ENCODE measurements around the gene ALLC.

ALLC gene

DNA sequence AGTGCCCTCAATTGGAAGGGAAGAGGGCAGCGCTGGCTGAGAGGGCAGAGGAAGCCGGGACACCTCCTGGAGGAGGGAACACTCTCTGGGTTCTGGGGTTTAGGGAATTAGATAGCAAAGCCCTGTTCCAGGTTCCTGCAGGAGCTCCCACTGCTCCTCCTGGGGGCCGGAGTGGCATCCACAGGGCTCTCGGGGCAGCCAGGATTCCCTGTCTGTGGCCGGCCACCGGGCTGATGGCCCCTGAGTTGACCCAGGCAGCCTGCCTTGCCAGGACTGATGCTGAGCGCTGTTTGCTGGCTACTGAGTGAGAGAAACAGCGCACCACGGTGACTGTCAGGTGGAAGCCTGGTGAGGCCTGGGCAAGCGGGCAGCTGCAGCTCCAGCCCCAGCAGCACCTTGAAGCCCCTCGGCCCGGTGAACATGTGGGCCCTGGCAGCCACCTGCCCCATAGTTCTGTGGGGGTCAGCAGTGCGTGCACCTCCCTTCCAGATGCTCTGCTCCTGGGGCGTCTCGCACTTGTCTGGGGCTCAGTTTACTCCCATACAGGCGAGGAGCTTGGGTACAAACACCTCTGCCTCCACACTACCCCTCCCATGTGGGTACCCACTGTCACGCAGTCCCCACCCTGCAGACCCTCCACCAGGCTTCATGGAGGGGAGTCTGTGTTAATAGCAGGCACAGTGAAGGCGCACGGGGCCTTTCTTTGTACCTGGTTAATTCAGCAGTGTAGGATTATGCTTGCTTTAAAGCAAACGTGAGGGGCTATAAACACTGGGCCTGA is 7.7 kb upstream of the ALLC start:
- no peaks in the 10 kb centered on the region for H3K9me3 ChIP-seq (ENCODE audit: insufficient read depth, low read depth, low read length)
- H3K27ac ChIP-seq (ENCODE audit: low read depth, low read length): no peak overlapping the region
- 87% methylated on average over 20 of the region's 20 CpGs for WGBS
- no peaks in the 10 kb centered on the region for H3K36me3 ChIP-seq (ENCODE audit: insufficient read depth, low read length)
- H3K27me3 ChIP-seq (ENCODE audit: insufficient read depth, low read length): no peaks in the 10 kb centered on the region
- H3K4me3 ChIP-seq (ENCODE audit: low read length): no peak overlapping the region
- no peaks in the 10 kb centered on the region; the same call in 1 of the 2 replicates for H3K4me1 ChIP-seq (ENCODE audit: insufficient read depth, low read length)
- H3K9ac ChIP-seq (ENCODE audit: low read depth, low read length): no peak overlapping the region

DNA sequence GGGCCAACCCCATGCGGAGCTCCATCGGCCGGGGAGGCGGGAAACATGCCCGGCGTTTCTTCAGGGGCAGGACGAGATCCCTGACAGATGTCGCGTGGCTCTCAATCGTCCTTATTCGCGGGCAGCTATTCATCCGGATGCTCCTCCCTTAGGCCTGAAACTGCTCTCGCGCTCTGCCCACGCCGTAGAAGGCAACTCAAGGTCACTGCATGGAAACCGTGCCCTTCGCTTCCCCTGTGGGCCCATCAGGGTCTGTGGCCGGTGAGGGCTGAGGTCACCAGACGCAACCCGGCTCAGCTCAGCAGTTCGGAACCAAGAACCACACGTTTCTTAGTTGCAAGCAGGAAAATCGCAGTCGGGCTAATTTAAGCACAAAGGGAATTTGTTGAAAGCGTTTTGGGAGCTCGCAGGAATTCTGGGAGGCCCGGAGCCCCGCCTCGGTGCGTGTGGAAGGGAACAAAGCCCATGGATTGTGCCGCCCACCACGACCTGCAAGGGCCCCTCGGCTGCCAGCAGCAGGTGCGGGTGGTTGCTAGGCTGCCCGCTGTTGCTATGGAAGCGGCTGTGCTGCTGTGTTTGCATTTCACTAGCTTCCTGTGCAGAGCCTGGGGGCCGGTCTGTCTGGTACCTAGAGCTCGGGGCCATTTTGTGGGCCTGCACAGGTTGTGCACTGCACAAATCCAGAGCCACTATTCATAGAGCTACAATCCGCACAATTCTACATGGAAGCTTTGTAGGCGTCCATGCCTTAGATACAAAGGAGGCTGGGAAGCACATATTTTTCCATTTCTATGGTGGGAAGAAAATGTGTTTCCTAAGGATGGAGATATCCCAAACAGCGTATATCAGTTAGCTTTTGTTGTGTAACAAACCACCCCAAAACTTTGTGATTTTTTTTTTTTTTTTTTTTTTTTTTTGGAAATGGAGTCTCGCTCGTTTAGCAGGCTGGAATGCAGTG is 6.0 kb upstream of the ALLC start:
- Histone ChIP-seq H3K27ac (ENCODE audit: low read depth, low read length) (peak overlapping the region; percentile 91), H3K9ac (ENCODE audit: low read depth, low read length) (peak overlapping the region; percentile 86)
- WGBS: 14% methylated on average over 45 of the region's 45 CpGs

DNA sequence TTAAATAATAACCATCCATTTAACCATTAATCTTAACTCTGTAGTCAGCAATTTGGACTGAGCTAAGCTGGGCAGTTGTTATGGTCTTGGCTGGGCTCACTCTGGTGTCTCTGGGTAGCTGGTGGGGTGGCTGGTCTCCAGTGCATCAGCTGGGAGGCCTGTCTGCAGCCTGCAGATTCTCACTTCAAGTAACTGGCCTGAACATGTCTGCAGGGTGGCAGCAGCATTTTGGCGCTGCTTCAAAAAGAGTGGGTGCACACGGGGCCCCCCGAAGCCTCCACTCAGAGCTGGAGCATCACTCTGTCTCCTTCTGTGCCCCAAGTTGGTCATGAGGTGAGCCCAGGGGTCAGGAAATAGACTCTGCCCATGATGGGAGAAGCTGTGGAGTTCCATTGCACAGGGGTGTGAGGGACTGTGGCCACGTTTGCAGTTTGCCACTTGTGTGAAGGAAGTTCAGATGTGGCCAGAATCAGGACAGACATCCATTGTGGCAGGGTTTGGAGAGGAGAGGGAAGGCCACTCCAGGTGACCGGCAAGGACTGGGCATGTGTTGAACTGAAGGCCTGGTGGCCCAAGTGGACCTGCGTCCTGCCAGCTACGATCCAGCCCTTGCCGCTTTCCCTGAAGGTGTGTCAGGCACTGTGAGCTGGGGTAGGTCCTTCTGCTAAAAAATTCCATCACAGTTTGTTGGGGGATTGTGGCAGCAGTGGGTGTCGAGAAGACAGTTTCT is 4.9 kb upstream of the ALLC start:
- Histone ChIP-seq H3K4me3 (ENCODE audit: low read length) (no peak overlapping the region), H3K9ac (ENCODE audit: low read depth, low read length) (no peak overlapping the region), H3K9me3 (ENCODE audit: insufficient read depth, low read depth, low read length) (no peaks in the 10 kb centered on the region), H3K36me3 (ENCODE audit: insufficient read depth, low read length) (no peaks in the 10 kb centered on the region), H3K4me1 (ENCODE audit: insufficient read depth, low read length) (peaks cover 6% of the 10 kb centered on the region), H3K27ac (ENCODE audit: low read depth, low read length) (no peak overlapping the region), H3K27me3 (ENCODE audit: insufficient read depth, low read length) (no peaks in the 10 kb centered on the region)
- 93% methylated on average over 9 of the region's 9 CpGs for WGBS

More for the DNA sequence above, 6.0 kb upstream of the ALLC start:
- Histone ChIP-seq H3K9me3 (ENCODE audit: insufficient read depth, low read depth, low read length) (no peaks in the 10 kb centered on the region), H3K27me3 (ENCODE audit: insufficient read depth, low read length) (no peaks in the 10 kb centered on the region), H3K36me3 (ENCODE audit: insufficient read depth, low read length) (no peaks in the 10 kb centered on the region), H3K4me1 (ENCODE audit: insufficient read depth, low read length) (no peaks in the 10 kb centered on the region; the same call in none of the 2 replicates), H3K4me3 (ENCODE audit: low read length) (peak overlapping the region; percentile 49)

DNA sequence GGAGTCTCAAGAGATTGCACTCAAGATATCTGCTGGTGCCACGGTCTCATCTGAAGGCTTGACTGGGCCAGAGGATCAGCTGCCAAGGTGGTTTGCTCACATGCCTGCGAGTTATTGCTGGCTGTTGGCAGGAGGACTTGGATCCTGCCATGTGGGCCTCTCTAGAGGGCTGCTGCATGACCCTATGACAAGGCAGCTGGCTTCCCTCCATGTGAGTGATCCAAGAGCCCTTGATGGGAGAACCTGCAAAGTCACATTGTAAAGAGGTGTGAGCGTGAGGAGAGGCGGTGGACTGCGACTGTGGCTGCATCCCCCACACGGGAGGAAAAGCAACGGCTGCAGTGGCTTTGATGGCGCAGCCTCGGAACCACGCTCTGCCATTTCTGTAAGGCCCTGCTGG is 4.0 kb upstream of the ALLC start:
- Histone ChIP-seq H3K27ac (ENCODE audit: low read depth, low read length) (no peak overlapping the region), H3K9ac (ENCODE audit: low read depth, low read length) (no peak overlapping the region), H3K36me3 (ENCODE audit: insufficient read depth, low read length) (no peaks in the 10 kb centered on the region), H3K27me3 (ENCODE audit: insufficient read depth, low read length) (no peaks in the 10 kb centered on the region), H3K4me1 (ENCODE audit: insufficient read depth, low read length) (peaks cover 6% of the 10 kb centered on the region), H3K4me3 (ENCODE audit: low read length) (no peak overlapping the region), H3K9me3 (ENCODE audit: insufficient read depth, low read depth, low read length) (no peaks in the 10 kb centered on the region)
- 88% methylated on average over 10 of the region's 10 CpGs for WGBS

DNA sequence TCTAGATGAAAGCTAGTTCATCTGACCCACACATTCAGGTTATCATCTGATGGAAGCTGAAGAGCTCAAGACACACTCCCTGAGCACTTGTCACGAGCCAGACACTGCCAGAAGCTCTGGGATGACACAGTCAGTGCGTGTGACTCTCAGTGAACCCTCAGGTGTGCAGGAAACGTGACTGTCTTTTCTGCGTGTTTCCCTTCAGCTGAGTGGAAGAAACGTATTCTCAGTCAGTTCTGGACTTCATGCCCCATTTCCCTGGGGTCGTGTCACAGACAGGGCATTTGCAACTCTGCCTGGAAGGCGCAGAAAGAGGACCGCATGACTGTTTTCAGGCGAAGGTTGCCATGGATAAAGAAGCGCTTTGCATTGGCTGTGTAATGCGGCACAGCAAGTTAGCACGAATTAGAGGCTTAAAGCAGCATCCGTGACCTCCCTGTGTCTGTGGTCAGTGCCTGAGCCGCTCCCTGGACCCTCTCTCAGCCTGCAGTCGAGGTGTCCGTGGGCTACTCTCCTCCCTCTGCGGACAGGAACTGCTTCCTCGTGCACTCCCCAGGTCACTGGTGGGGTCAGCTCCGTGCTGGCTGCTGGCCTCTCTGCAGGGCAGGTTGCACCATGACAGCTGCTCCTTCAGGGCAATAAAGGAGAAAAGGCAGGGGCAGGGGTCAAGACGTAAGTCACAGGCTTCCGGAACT is 3.3 kb upstream of the ALLC start:
- H3K27ac ChIP-seq (ENCODE audit: low read depth, low read length): no peak overlapping the region
- H3K4me3 ChIP-seq (ENCODE audit: low read length): no peak overlapping the region
- H3K36me3 ChIP-seq (ENCODE audit: insufficient read depth, low read length): no peaks in the 10 kb centered on the region
- no peaks in the 10 kb centered on the region for H3K27me3 ChIP-seq (ENCODE audit: insufficient read depth, low read length)
- 90% methylated on average over 21 of the region's 21 CpGs for WGBS
- H3K4me1 ChIP-seq (ENCODE audit: insufficient read depth, low read length): peaks cover 9% of the 10 kb centered on the region
- no peaks in the 10 kb centered on the region for H3K9me3 ChIP-seq (ENCODE audit: insufficient read depth, low read depth, low read length)
- H3K9ac ChIP-seq (ENCODE audit: low read depth, low read length): no peak overlapping the region

DNA sequence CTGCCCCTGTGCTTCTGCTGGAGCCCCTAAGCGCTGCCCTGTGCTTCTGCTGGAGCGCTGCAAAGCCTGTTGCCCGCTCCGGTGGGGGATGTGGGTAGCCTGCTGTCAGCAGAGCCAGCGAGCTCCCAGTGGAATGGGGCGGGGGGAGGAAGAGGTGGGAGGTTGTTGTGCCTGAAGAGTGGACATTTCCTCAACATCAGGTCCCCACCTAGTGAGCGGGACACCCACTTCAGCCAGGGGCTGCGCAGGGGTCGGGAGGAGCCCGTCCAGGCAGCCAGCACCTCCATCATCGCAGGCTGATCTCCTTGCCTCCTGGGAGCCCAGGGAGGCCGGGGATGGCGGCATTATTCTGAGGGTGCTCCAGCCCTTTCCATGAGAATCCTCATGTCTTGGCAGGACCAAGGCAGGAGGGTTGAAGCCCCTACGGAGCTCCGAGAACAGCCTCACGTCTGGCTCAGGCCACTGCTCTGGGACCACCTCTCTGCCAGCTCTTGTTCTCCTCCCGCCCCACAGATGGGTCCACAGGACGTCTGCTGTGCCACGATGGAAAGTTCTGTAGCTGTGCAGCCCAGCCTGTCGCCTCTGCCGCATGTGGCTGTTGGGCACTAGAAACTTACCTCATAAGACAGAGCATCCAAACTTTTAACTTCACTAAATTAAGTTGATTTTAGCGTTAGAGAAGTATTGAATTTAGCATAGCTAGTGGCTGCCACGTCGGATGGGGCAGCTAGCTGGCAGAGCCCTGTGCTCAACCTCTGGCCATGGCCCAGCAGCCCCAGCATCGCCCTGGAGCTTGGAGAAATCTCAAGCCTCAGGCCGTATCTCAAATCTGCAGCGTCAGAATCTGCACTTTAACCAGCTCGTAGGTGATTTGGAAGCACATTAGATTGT is 1.9 kb upstream of the ALLC start:
- no peak overlapping the region for H3K9ac ChIP-seq (ENCODE audit: low read depth, low read length)
- H3K4me1 ChIP-seq (ENCODE audit: insufficient read depth, low read length): peaks cover 9% of the 10 kb centered on the region
- WGBS: 90% methylated on average over 28 of the region's 28 CpGs
- H3K9me3 ChIP-seq (ENCODE audit: insufficient read depth, low read depth, low read length): no peaks in the 10 kb centered on the region
- H3K27ac ChIP-seq (ENCODE audit: low read depth, low read length): no peak overlapping the region
- H3K4me3 ChIP-seq (ENCODE audit: low read length): no peak overlapping the region
- H3K27me3 ChIP-seq (ENCODE audit: insufficient read depth, low read length): no peaks in the 10 kb centered on the region
- H3K36me3 ChIP-seq (ENCODE audit: insufficient read depth, low read length): no peaks in the 10 kb centered on the region

DNA sequence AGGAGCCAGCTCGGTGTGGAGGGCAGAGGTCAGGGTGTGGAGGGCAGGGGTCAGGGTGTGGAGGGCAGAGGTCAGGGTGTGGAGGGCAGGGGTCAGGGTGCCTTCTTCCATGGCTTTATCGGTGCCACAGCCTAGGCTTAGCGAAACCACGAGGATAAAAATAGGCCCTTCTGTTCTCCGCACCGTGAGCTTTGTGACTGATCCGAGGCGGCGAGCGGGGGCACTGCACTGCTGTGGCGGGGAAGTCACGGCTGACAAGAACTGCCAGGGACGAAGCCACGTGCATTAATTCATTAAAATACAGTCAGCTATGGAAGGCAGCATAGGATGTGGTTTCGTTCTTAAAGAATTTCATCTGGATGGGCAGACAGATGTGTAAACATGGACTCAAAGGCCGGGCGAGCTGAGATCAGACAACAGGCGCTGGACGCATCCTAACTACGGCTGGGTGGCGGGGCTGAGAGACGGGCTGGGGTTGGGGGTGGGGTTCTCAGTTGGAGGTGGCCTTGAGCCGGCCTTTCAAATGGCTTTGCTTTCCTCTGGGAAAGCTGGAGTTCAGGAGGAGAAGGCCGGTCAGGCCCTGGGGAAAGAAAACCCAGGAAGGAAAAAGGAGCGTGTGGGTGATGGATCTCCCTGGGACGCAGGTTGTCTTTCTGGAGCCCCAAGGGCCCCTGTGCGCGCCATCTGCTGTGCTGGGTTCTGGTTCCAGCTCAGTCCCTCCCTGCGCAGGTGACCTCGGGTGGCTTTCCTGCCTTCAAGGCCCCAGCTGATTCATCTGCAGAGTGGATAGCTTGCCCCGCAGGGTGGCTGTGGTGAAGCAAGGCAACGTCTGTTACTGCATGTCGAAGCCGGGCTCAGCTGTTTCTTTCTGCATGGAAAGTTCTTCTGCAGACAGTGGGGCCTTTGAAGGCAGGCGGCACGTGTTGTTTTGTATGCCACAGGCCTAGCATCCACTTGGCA is 958 bp upstream of the ALLC start:
- Histone ChIP-seq H3K4me1 (ENCODE audit: insufficient read depth, low read length) (peaks cover 9% of the 10 kb centered on the region), H3K9me3 (ENCODE audit: insufficient read depth, low read depth, low read length) (no peaks in the 10 kb centered on the region), H3K9ac (ENCODE audit: low read depth, low read length) (no peak overlapping the region), H3K36me3 (ENCODE audit: insufficient read depth, low read length) (no peaks in the 10 kb centered on the region), H3K27me3 (ENCODE audit: insufficient read depth, low read length) (no peaks in the 10 kb centered on the region), H3K4me3 (ENCODE audit: low read length) (no peak overlapping the region), H3K27ac (ENCODE audit: low read depth, low read length) (peak overlapping the region; percentile 24; the same call in 1 of the 2 replicates)
- 58% methylated on average over 34 of the region's 36 CpGs for WGBS

DNA sequence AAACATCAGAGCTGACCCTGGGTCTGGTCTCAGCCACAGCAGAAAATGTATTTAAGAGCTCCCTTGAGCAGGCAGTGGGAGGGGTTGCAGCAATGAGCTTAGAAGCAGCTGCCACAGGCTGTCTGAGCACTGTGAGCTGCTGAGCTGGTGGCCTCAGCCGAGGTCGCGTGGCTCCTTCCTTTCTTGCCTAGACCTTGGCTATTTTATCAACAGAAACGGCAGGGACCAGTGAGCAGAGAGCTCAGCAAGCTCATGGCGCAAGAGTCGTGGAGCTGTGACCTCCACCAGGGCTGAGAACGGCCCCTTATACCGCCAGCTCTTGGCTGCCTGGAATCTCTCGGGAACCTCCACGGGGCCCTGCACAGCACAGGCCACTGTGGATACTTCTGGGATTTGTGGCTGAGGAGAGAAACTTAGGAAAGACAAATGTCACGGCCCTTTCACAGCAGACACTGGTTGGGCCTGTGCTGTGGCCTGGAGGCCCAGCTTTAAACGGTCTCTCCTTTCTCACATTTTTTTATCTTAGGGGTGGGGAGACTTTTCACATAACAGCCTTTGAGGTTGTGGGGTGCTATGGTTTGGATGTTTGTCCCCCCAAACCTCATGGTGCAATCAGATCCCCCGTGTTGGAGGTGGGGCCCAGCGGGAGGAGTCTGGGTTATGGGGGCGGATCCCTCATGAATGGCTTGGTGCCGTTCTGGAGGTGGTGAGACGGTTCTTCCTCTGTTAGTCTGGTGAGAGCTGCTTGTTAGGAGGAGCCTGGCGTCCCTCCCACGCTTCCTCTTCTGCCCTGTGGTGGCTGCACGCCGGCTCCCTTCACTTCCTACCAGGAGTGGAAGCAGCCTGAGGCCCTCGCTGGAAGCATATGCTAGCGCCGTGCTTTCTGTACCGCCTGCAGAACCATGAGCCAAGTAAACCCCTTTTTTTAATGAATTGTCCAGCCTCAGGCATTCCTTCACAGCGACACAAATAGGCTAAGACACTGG is 1.7 kb downstream of the ALLC start:
- H3K9ac ChIP-seq (ENCODE audit: low read depth, low read length): no peak overlapping the region
- WGBS: 88% methylated on average over 25 of the region's 26 CpGs

More for the DNA sequence above, 1.7 kb downstream of the ALLC start:
- Histone ChIP-seq H3K27me3 (ENCODE audit: insufficient read depth, low read length) (no peaks in the 10 kb centered on the region), H3K36me3 (ENCODE audit: insufficient read depth, low read length) (no peaks in the 10 kb centered on the region), H3K4me1 (ENCODE audit: insufficient read depth, low read length) (peaks cover 9% of the 10 kb centered on the region), H3K4me3 (ENCODE audit: low read length) (no peak overlapping the region), H3K9me3 (ENCODE audit: insufficient read depth, low read depth, low read length) (no peaks in the 10 kb centered on the region), H3K27ac (ENCODE audit: low read depth, low read length) (no peak overlapping the region)
